Endothelial cell of umbilical vein (primary cell): Measurements from ENCODE around the gene CHAF1A. TPM values are rescaled to one million over a fixed set of nuclear protein-coding genes. Genes with fewer than 3 reads are reported as not detected.

Source experiments
- BruUV-seq: library from RNA; stranded (reverse); fragments of 400-500 nt; replicated peaks from 2 replicates; lab custom pipeline; 2021; lab: Mats Ljungman, UMichigan
- CTCF ChIA-PET: fragments of 300-600, 350-600 bp; sonication (Branson Sonifier 250); formaldehyde crosslinking; loops from one replicate; lab custom pipeline; 2021; ENCODE audit warnings: antibody characterized with exemption, inconsistent platforms; lab: Charles Lee
- POLR2A ChIA-PET: fragments of 300-600, 350-600 bp; sonication (Branson Sonifier 250); formaldehyde crosslinking; loops from one replicate; lab custom pipeline; 2021; ENCODE audit warnings: antibody characterized with exemption, inconsistent platforms; lab: Charles Lee
- DNase-seq: peaks from one replicate; pipeline ENCODE4 v3.0.0-alpha.2; 2011; ENCODE audit warnings: low read depth, low spot score
- FAIRE-seq: peaks from 2 replicates; lab custom pipeline; 2011; peaks lifted over from hg19 to GRCh38; lab: Jason Lieb, UNC
- H2AFZ ChIP-seq: 2 replicates; pipeline ENCODE4 v1.6.0; 2012; ENCODE audit warnings: low read depth, low read length, control low read depth, inconsistent platforms
- H3K27ac ChIP-seq: 2 replicates; pipeline ENCODE4 v1.5.1; 2011; ENCODE audit warnings: low read depth, mild to moderate bottlenecking, control low read depth, low read length, moderate library complexity; ENCODE audit not compliant: insufficient read depth
- H3K27me3 ChIP-seq, 2 experiments: 2 replicates each; pipeline versions ENCODE4 v1.6.0 to v1.6.1; 2011; ENCODE audit warnings: low read length in 2 of 2, mixed read lengths in 1 of 2; ENCODE audit not compliant: control insufficient read depth in 2 of 2, insufficient read depth in 2 of 2
- H3K36me3 ChIP-seq, 2 experiments: 2 replicates in 1 of 2; 3 replicates in 1 of 2; pipeline ENCODE4 v1.5.1; 2011; ENCODE audit warnings: low read length in 2 of 2, mild to moderate bottlenecking in 1 of 2, moderate library complexity in 1 of 2; ENCODE audit not compliant: control insufficient read depth in 2 of 2, insufficient read depth in 2 of 2; ENCODE audit errors: extremely low read depth in 1 of 2
- H3K4me1 ChIP-seq: 3 replicates; pipeline ENCODE4 v1.5.1; 2011; ENCODE audit warnings: mild to moderate bottlenecking, low read length; ENCODE audit not compliant: control insufficient read depth, insufficient read depth; ENCODE audit errors: extremely low read depth
- H3K4me2 ChIP-seq: 2 replicates; pipeline ENCODE4 v1.6.1; 2011; ENCODE audit warnings: low read length, control low read depth, mixed read lengths; ENCODE audit not compliant: insufficient read depth
- H3K4me3 ChIP-seq, 3 experiments: fragments of 200-600 bp in 1 of 3; sonication (generic), shearing (Covaris generic) in 1 of 3; replicated peaks in 1 of 3; 2 replicates each; pipeline ENCODE4 v1.5.1; 2011 to 2016; ENCODE audit warnings: control low read depth in 3 of 3, low read length in 3 of 3, mild to moderate bottlenecking in 2 of 3, inconsistent platforms in 1 of 3, low read depth in 1 of 3, moderate library complexity in 1 of 3; ENCODE audit not compliant: insufficient read depth in 1 of 3
- H3K79me2 ChIP-seq: 2 replicates; pipeline ENCODE4 v1.6.0; 2012; ENCODE audit warnings: low read length, inconsistent platforms; ENCODE audit not compliant: control insufficient read depth, insufficient read depth
- H3K9ac ChIP-seq: replicated peaks from 2 replicates; pipeline ENCODE3; 2011; ENCODE audit warnings: low read length, control low read depth; ENCODE audit not compliant: insufficient read depth; ENCODE audit errors: extremely low read depth
- H3K9me1 ChIP-seq: replicated peaks from 3 replicates; pipeline ENCODE4 v1.6.0; 2011; ENCODE audit warnings: mild to moderate bottlenecking, low read length; ENCODE audit not compliant: control insufficient read depth, insufficient read depth; ENCODE audit errors: extremely low read depth
- H3K9me3 ChIP-seq: replicated peaks from 2 replicates; pipeline ENCODE4 v1.5.1; 2012; ENCODE audit warnings: low read length, inconsistent platforms; ENCODE audit not compliant: control insufficient read depth, insufficient read depth
- H4K20me1 ChIP-seq: replicated peaks from 2 replicates; pipeline ENCODE3; 2011; ENCODE audit warnings: mild to moderate bottlenecking, low read length; ENCODE audit not compliant: control insufficient read depth, insufficient read depth; ENCODE audit errors: extremely low read depth
- CTCF ChIP-seq, 2 donors: IDR thresholded peaks; 1 replicate in 1 of 2; 2 replicates in 1 of 2; pipeline ENCODE4 v1.5.1; 2011; ENCODE audit warnings: low read length in 2 of 2, mild to moderate bottlenecking in 2 of 2, moderate library complexity in 2 of 2, control low read depth in 1 of 2, inconsistent platforms in 1 of 2, low read depth in 1 of 2; ENCODE audit not compliant: insufficient read depth in 1 of 2; ENCODE audit errors: extremely low read depth in 1 of 2
- EZH2 ChIP-seq: IDR thresholded peaks from 2 replicates; pipeline ENCODE4 v1.6.1; 2012; ENCODE audit warnings: borderline replicate concordance, low read depth, mild to moderate bottlenecking, moderate library complexity, low read length, inconsistent platforms; ENCODE audit not compliant: severe bottlenecking
- FOS ChIP-seq: IDR thresholded peaks from 2 replicates; pipeline ENCODE4 v1.6.1; 2011; ENCODE audit warnings: mild to moderate bottlenecking, low read length, moderate library complexity, borderline replicate concordance; ENCODE audit not compliant: insufficient read depth
- GATA2 ChIP-seq: IDR thresholded peaks from 2 replicates; pipeline ENCODE4 v1.7.0; 2011; ENCODE audit warnings: low read depth, mild to moderate bottlenecking, moderate library complexity, mixed read lengths, low read length; ENCODE audit not compliant: insufficient read length, insufficient read depth
- JUN ChIP-seq: IDR thresholded peaks from 2 replicates; pipeline ENCODE4 v1.6.1; 2011; ENCODE audit warnings: borderline replicate concordance, low read depth; ENCODE audit not compliant: insufficient read length, insufficient read depth
- MAX ChIP-seq: IDR thresholded peaks from 2 replicates; pipeline ENCODE4 v1.6.1; 2011; ENCODE audit not compliant: insufficient read depth, insufficient read length
- MYC ChIP-seq: IDR thresholded peaks from one replicate; pipeline ENCODE4 v1.6.1; 2011; ENCODE audit warnings: mild to moderate bottlenecking, low read depth, low read length
- POLR2A ChIP-seq: IDR thresholded peaks from 2 replicates; pipeline ENCODE4 v1.6.1; 2012; ENCODE audit warnings: low read depth, mild to moderate bottlenecking, control low read depth, low read length
- POLR2AphosphoS5 ChIP-seq: IDR thresholded peaks from 2 replicates; pipeline ENCODE4 v1.6.1; 2012; ENCODE audit warnings: low read depth, mild to moderate bottlenecking, control low read depth, low read length, moderate library complexity; ENCODE audit not compliant: insufficient read depth
- dilution Hi-C: fragments of 300-500 bp; cut with MboI; formaldehyde crosslinking; loops from one replicate; pipeline ENCODE4 v1.15.0; 2019; ENCODE audit warnings: low sequenced_read_pairs; ENCODE audit not compliant: extremely low pct_ligation_motif_present
- intact Hi-C: fragments of 100-400 bp; cut with micrococcal nuclease; formaldehyde crosslinking; loops from one replicate; pipeline ENCODE4 v1.10.0; 2022
- polyA plus RNA-seq, 4 experiments: library from polyadenylated mRNA; depleted of rRNA in 3 of 4; stranded (reverse) in 3 of 4; unstranded in 1 of 4; fragments of >200 nt; gene quantifications; 2 replicates each; pipeline versions ENCODE4 v1.2.1 to v1.2.3, GENCODE V29; 2011 to 2012; ENCODE audit warnings: missing spikeins in 1 of 4
- total RNA-seq: library from RNA; stranded (reverse); gene quantifications from 2 replicates; pipeline ENCODE4 v1.2.3, GENCODE V29; 2021

Gene CHAF1A
- total and polyA plus RNA-seq, 2 donors (not counting 3 experiments of a cell fraction or from before 2014, with no cell fraction given) = 19.5 to 44.5 TPM

GRCh38 chr19:4371247-4372164 is 30.9 kb upstream of the CHAF1A start:
- DNase-seq = no peak
- dilution Hi-C loops = no loop called here
- no peak for FAIRE-seq
- peaks cover 88% of the 10 kb centered on the region for H3K79me2 ChIP-seq
- peaks cover 0 to 14% of the 10 kb centered on the region in 2 experiments for H3K36me3 ChIP-seq
- POLR2A ChIA-PET = no interaction called here
- no peak overlapping the region for H3K27ac ChIP-seq
- intact Hi-C loops = no loop called here
- no peaks in the 10 kb centered on the region for H4K20me1 ChIP-seq
- H3K9me1 ChIP-seq = no peaks in the 10 kb centered on the region
- H3K9me3 ChIP-seq = no peaks in the 10 kb centered on the region
- H2AFZ ChIP-seq = no peak overlapping the region
- H3K4me1 ChIP-seq = peaks cover 49% of the 10 kb centered on the region
- no TSS peak for BruUV-seq
- TF ChIP-seq MAX (no peak), POLR2A (no peak), EZH2 (no peak), CTCF (IDR thresholded peaks at IDR 0.05; ENCODE audit: extremely low read depth in 1 of 2, insufficient read depth in 1 of 2, low read depth in 1 of 2, low read length in 2 of 2) (no peak), FOS (no peak), MYC (no peak), POLR2AphosphoS5 (no peak), JUN (no peak), GATA2 (no peak)
- no peaks in the 10 kb centered on the region for H3K27me3 ChIP-seq
- H3K4me3 ChIP-seq = no peak overlapping the region
- no peak overlapping the region for H3K4me2 ChIP-seq
- CTCF ChIA-PET = interaction anchor here (1.0 to 2.4 kb wide), 3 partner anchors 19 to 29 kb away, joined by 5 to 43 read pairs (median 8); partner anchors contain the start of gene SH3GL1
- no peak overlapping the region for H3K9ac ChIP-seq
